GM15510 (cell line): ENCODE data around the gene FAF1.

Experiments
- POLR2A ChIP-seq: IDR thresholded peaks from 3 replicates; pipeline ENCODE4 v1.6.1; 2011; ENCODE audit warnings: borderline replicate concordance; ENCODE audit not compliant: insufficient read length; ENCODE audit errors: extremely low read depth

The FAF1 gene

GRCh38 chr1:50934838-50935237 lies 25.2 kb downstream of the FAF1 start:
- no peak for TF ChIP-seq POLR2A

- TF ChIP-seq POLR2A: no peak
Observed at GRCh38 chr1:50930965-50931737, 28.9 kb downstream of the FAF1 start.

DNA sequence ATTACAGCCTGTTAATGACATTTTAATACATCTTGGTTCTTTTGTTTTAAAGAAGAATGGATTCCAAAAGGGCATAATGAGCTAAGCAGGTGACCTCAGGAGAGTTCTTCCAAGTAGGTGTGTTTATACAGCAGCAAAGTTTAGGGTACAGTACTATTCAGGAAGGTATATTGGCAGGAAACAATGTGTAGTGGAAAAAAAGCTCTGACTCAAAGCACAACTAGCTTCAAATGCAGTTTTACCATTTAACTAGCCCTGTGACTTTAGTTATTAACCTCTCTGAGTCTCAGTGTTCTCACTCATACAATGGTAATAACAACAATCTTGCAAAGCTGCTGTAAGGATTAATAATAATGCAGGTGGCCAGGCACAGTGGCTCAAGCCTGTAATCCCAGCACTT lies 29.9 kb downstream of the FAF1 start:
- no peak for TF ChIP-seq POLR2A

- TF ChIP-seq POLR2A: no peak
Observed at GRCh38 chr1:50929376-50929958, 30.6 kb downstream of the FAF1 start.

DNA sequence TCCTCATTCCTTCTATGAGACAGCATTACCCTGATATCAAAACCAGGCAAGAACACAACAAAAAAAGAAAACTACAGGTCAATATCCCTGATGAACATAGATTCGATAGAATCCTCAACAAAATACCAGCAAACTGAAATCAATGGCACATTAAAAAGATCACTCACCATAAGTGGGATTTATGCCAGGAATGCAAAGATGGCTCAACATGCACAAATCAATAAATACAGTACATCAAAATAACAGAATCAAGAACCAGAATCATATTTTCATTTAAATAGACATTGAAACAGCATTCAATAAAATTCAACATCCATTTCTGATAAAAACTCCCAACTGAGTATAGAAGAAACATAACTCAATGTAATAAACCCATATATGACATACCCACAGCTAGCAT lies 36.5 kb downstream of the FAF1 start:
- TF ChIP-seq POLR2A: no peak

- TF ChIP-seq POLR2A: no peak
Observed at GRCh38 chr1:50921029-50921428, 39.0 kb downstream of the FAF1 start.

GRCh38 chr1:50920409-50920808 lies 39.7 kb downstream of the FAF1 start:
- no peak for TF ChIP-seq POLR2A

GRCh38 chr1:50917138-50918137 lies 42.6 kb downstream of the FAF1 start:
- TF ChIP-seq POLR2A: no peak

GRCh38 chr1:50915621-50916020 lies 44.4 kb downstream of the FAF1 start:
- no peak for TF ChIP-seq POLR2A

DNA sequence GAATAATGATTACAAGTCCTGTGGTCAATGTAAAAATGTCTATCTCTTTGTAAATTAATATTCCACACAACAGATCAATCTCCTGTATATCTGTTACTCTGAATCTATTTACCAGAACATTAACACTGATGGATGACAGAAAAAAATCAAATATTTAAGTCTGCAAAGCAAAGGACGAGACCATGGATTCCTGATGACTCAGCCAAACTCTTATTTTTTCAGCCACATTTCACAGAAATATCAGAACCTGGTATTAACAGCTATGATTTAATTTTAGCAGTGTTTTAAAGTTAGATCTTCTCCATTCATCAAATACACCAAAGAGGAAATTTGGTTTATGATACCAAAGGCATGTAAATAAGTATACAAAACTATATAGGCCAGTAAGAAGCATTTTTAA lies 46.1 kb downstream of the FAF1 start:
- no peak for TF ChIP-seq POLR2A

- no peak for TF ChIP-seq POLR2A
Observed at GRCh38 chr1:50902419-50902818, 57.6 kb downstream of the FAF1 start.

DNA sequence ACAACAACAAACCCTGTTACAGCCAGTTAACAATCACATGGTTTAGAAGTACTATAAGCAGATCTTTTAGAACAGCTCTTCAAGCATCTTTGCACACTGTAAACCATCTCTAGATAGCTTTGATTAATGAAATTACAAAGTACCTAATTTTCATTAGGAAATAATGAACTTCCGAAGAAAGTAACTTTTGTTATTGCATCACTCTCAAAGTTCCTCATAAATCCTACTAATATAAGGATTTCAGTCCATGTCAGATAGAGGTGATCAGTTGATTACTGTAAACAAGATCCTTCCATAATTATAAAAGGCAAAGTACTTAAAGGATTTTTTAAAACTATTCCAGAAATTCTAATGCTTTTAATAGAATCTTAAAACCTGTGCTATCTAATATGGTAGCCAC lies 58.2 kb downstream of the FAF1 start:
- TF ChIP-seq POLR2A: no peak

DNA sequence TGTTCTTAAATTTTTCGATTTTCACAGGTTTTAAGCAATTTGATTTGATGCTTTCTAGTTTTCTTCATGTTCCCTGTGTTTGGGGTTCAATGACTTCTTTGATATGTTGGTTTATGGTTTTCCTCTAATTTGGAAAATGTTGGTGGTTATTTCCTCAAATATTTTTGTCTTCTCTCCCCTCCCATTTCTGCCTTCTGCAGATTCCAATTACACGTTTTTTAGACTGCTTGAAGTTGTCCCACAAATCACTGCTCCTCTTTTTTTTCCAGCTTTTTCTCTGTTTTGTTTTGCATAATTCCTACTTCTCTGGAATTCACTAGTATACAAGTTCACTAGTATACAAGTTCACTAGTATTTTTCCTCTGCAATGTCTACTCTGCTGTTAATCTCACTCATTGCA lies 61.3 kb downstream of the FAF1 start:
- no peak for TF ChIP-seq POLR2A

DNA sequence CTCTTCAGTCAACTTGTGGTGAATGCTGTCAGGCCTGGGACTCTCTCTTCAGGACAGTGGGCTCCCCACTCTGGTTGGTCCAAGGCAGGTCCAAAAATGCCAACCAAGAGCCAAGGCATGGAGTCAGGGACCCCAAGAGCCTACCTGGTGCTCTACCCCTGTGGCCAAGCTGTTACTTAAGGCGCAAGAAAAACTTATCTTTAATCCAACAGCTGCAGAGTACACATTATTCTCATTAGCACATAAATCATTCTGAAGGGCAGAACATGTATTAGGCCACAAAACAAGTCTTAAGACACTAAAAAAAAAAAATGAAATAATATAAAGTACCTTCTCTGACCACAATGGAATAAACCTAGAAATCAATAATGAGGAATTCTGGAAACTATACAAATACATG lies 65.7 kb downstream of the FAF1 start:
- no peak for TF ChIP-seq POLR2A

DNA sequence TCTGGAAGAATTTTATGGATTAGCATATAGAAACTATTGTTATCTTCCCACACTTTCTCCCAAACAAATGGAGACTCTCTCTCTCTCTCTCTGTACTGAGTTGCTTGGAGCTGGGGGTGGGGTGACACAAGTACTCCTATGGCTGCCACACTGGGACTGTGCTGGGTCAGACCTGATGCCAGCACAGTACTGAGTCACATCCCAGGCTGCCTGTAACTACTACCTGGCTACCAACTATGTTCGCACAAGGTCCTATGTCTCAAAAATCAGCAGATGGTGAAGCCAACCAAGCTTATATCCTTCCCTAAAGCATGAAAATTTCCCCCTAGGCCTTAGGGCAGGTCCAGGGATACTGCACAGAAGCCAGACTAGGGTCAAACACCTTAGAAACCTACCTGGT lies 66.6 kb downstream of the FAF1 start:
- no peak for TF ChIP-seq POLR2A

- no peak for TF ChIP-seq POLR2A
Observed at GRCh38 chr1:50880373-50880772, 79.7 kb downstream of the FAF1 start.

- no peak for TF ChIP-seq POLR2A
Observed at GRCh38 chr1:50879137-50879536, 80.9 kb downstream of the FAF1 start.
